K562 (cell line): ENCODE data around the gene DNASE1L1. TPM values are rescaled to one million over a fixed set of nuclear protein-coding genes. Genes with fewer than 3 reads are reported as not detected.
A peak's percentile ranks its signal among the peaks of the same experiment; 100 is the strongest.

Experiments used
- CCNT2 ChIP-seq: IDR thresholded peaks from 2 replicates; pipeline ENCODE4 v1.6.1; 2011; ENCODE audit warnings: borderline replicate concordance, low read depth, mild to moderate bottlenecking, moderate library complexity, mixed read lengths, low read length; ENCODE audit not compliant: insufficient read length; ENCODE audit errors: extremely low read depth
- CSDE1 ChIP-seq, 2 experiments: fragments of 450-650 bp; IDR thresholded peaks; 2 replicates each; pipeline ENCODE4 v1.6.1; 2016; ENCODE audit warnings: mild to moderate bottlenecking in 1 of 2
- DDX20 ChIP-seq: fragments of 450-650 bp; IDR thresholded peaks from 2 replicates; pipeline ENCODE4 v1.6.1; 2016; ENCODE audit warnings: missing genetic modification characterization, low read depth, mild to moderate bottlenecking, missing compliant biosample characterization, moderate library complexity
- ETV6 ChIP-seq, 3 experiments: fragments of 150-350 bp in 1 of 3; sonication (generic) in 1 of 3; formaldehyde crosslinking in 1 of 3; IDR thresholded peaks; 2 replicates each; pipeline versions ENCODE4 v1.6.1 to v1.8.0; 2014 to 2022; ENCODE audit warnings: borderline replicate concordance in 2 of 3, low read depth in 2 of 3, antibody characterized with exemption in 1 of 3, low read length in 1 of 3, mild to moderate bottlenecking in 1 of 3, missing genetic modification reagents in 1 of 3
- GABPB1 ChIP-seq: sonication (generic); formaldehyde crosslinking; IDR thresholded peaks from 2 replicates; pipeline ENCODE4 v1.8.0; 2022; ENCODE audit warnings: mild to moderate bottlenecking, missing genetic modification reagents
- GTF2A2 ChIP-seq: IDR thresholded peaks from 2 replicates; pipeline ENCODE4 v1.6.1; 2016; ENCODE audit warnings: mild to moderate bottlenecking, missing genetic modification characterization, missing compliant biosample characterization
- HDAC3 ChIP-seq: fragments of 450-650 bp; IDR thresholded peaks from 2 replicates; pipeline ENCODE4 v1.6.1; 2018; ENCODE audit warnings: borderline replicate concordance, mild to moderate bottlenecking, moderate library complexity; ENCODE audit not compliant: partially characterized antibody
- HLTF ChIP-seq: fragments of 450-650 bp; IDR thresholded peaks from 2 replicates; pipeline ENCODE4 v1.6.1; 2016
- HOXB6 ChIP-seq: fragments of 250-450 bp; sonication (Bioruptor Pico); IDR thresholded peaks from 2 replicates; pipeline ENCODE4 v1.5.1; 2022; ENCODE audit warnings: mild to moderate bottlenecking, borderline replicate concordance
- KDM1A ChIP-seq, 2 experiments: fragments of 450-650 bp; IDR thresholded peaks; 2 replicates each; pipeline ENCODE4 v1.6.1; 2016; ENCODE audit warnings: mild to moderate bottlenecking in 2 of 2
- KLF6 ChIP-seq: fragments of 250-450 bp; sonication (Bioruptor Pico); IDR thresholded peaks from 2 replicates; pipeline ENCODE4 v1.4.0; 2020; ENCODE audit warnings: mild to moderate bottlenecking, moderate library complexity, borderline replicate concordance
- MYC ChIP-seq, 2 experiments: fragments of 250-450 bp in 1 of 2; sonication (Bioruptor Pico) in 1 of 2; IDR thresholded peaks; 2 replicates each; pipeline versions ENCODE4 v1.5.1 to v1.6.1; 2012 to 2021; ENCODE audit warnings: low read depth in 2 of 2, borderline replicate concordance in 1 of 2, improper control_type of control experiment in 1 of 2, low read length in 1 of 2, mild to moderate bottlenecking in 1 of 2, moderate library complexity in 1 of 2
- NBN ChIP-seq: fragments of 450-650 bp; IDR thresholded peaks from 2 replicates; pipeline ENCODE4 v1.6.1; 2016; ENCODE audit warnings: low read depth, mild to moderate bottlenecking
- NEUROD1 ChIP-seq: fragments of 150-350 bp; IDR thresholded peaks from 2 replicates; pipeline ENCODE4 v1.6.1; 2014; ENCODE audit warnings: borderline replicate concordance, low read length, low read depth; ENCODE audit not compliant: partially characterized antibody
- NR2F6 ChIP-seq: fragments of 450-650 bp; formaldehyde crosslinking; IDR thresholded peaks from 2 replicates; pipeline ENCODE4 v1.4.0; 2020; ENCODE audit warnings: mild to moderate bottlenecking
- NRF1 ChIP-seq, 2 experiments: fragments of 450-650 bp; IDR thresholded peaks in 1 of 2; conservative IDR thresholded peaks in 1 of 2; 2 replicates each; pipeline ENCODE4 v1.6.1; 2014; ENCODE audit warnings: mild to moderate bottlenecking in 2 of 2
- PHB2 ChIP-seq: fragments of 450-650 bp; IDR thresholded peaks from 2 replicates; pipeline ENCODE4 v1.6.1; 2017; ENCODE audit warnings: low read depth
- PHF20 ChIP-seq: fragments of 450-650 bp; IDR thresholded peaks from 2 replicates; pipeline ENCODE4 v1.6.1; 2018; ENCODE audit not compliant: partially characterized antibody
- POLR2G ChIP-seq: fragments of 200-400 bp; formaldehyde crosslinking; IDR thresholded peaks from 2 replicates; pipeline ENCODE4 v1.6.1; 2017; ENCODE audit warnings: low read depth, mild to moderate bottlenecking, antibody characterized with exemption, low read length, moderate library complexity
- RB1 ChIP-seq: fragments of 450-650 bp; IDR thresholded peaks from 2 replicates; pipeline ENCODE4 v1.6.1; 2017; ENCODE audit warnings: low read depth, mild to moderate bottlenecking
- RFX1 ChIP-seq: fragments of 450-650 bp; IDR thresholded peaks from 2 replicates; pipeline ENCODE4 v1.6.1; 2016; ENCODE audit warnings: mild to moderate bottlenecking, moderate library complexity
- ZNF408 ChIP-seq: fragments of 250-450 bp; sonication (Bioruptor Pico); IDR thresholded peaks from 2 replicates; pipeline ENCODE4 v1.4.0; 2020; ENCODE audit warnings: low read depth, mild to moderate bottlenecking, moderate library complexity
- ZNF512 ChIP-seq: IDR thresholded peaks from 2 replicates; pipeline ENCODE4 v1.6.1; 2016; ENCODE audit warnings: missing genetic modification characterization, missing compliant biosample characterization
- polyA plus RNA-seq, 8 experiments: library from polyadenylated mRNA; depleted of rRNA in 4 of 8; stranded (reverse) in 5 of 8; unstranded in 3 of 8; fragments of >200 nt; fragmentation: Nextera tagmentation in 2 of 8; fragmentation: Illumina TruSeq in 1 of 8; extraction: Ambion mirVana in 2 of 8; extraction: Trizol in 1 of 8; gene quantifications; 2 replicates each; pipeline versions ENCODE4 v1.2.1 to v1.2.3, GENCODE V29; 2011 to 2014; ENCODE audit warnings: inconsistent platforms in 1 of 8, missing spikeins in 1 of 8
- total RNA-seq, 7 experiments: library from RNA; depleted of rRNA in 6 of 7; stranded (reverse); fragments of >200 nt in 6 of 7; fragmentation: Illumina TruSeq in 2 of 7; extraction: Trizol in 2 of 7; gene quantifications; 2 replicates each; pipeline versions ENCODE4 v1.2.1 to v1.2.3, GENCODE V29; 2011 to 2021; ENCODE audit warnings: low replicate concordance in 1 of 7
- TF ChIP-seq, protein P1 (sequence below): sonication (generic); formaldehyde crosslinking; IDR thresholded peaks from 2 replicates; pipeline ENCODE4 v1.8.1; 2023; ENCODE audit warnings: mild to moderate bottlenecking, missing genetic modification reagents

DNASE1L1 gene
- total and polyA plus RNA-seq, 9 of the 15 experiments (the other 6 are each of a cell fraction or from before 2014, with no cell fraction given): 0.73 to 12.6 (median 7.9) TPM

GRCh38 chrX:154368630-154369448, 40.2 kb downstream of the DNASE1L1 start (continued):
- TF ChIP-seq MYC (IDR thresholded peaks at IDR 0.05; ENCODE audit: low read depth, low read length) (peak; percentile 37; the same call in 1 of the 2 replicates), MYC (CRISPR knock-in tag; IDR thresholded peaks at IDR 0.05; ENCODE audit: borderline replicate concordance, low read depth) (no peak), CSDE1 (IDR thresholded peaks at IDR 0.05) (peak in 1 of 2 experiments; percentile 89; a peak in 2 of 4 replicates), NRF1 (conservative IDR thresholded peaks at IDR 0.05 in 1 of 2, IDR thresholded peaks at IDR 0.05 in 1 of 2) (0 out of 4 replicates have a peak, but pooled peaks of 1 of the 2 experiments have one; percentile 25), PHB2 (no peak), HOXB6 (no peak), GTF2A2 (no peak), DDX20 (tag) (no peak), KDM1A (IDR thresholded peaks at IDR 0.05) (peak in 1 of 2 experiments; percentile 54; a peak in 3 of 4 replicates), CCNT2 (peak; percentile 28), HDAC3 (no peak), ZNF512 (no peak), PHF20 (no peak), NBN (no peak), NEUROD1 (peak; percentile 23), GABPB1 (CRISPR knock-in tag) (peak; percentile 56; the same call in 1 of the 2 replicates), ZNF408 (CRISPR knock-in tag) (no peak), RFX1 (peak; percentile 98), HLTF (no peak), NR2F6 (no peak), POLR2G (peak; percentile 82), RB1 (peak; percentile 40; the same call in 1 of the 2 replicates), ETV6 (IDR thresholded peaks at IDR 0.05; ENCODE audit: borderline replicate concordance in 1 of 2, low read depth in 2 of 2, low read length in 1 of 2) (no peak; a peak in 1 of 4 replicates), ETV6 (CRISPR knock-in tag; IDR thresholded peaks at IDR 0.05; ENCODE audit: borderline replicate concordance) (no peak), KLF6 (CRISPR knock-in tag) (no peak)
- TF ChIP-seq, protein P1, sequence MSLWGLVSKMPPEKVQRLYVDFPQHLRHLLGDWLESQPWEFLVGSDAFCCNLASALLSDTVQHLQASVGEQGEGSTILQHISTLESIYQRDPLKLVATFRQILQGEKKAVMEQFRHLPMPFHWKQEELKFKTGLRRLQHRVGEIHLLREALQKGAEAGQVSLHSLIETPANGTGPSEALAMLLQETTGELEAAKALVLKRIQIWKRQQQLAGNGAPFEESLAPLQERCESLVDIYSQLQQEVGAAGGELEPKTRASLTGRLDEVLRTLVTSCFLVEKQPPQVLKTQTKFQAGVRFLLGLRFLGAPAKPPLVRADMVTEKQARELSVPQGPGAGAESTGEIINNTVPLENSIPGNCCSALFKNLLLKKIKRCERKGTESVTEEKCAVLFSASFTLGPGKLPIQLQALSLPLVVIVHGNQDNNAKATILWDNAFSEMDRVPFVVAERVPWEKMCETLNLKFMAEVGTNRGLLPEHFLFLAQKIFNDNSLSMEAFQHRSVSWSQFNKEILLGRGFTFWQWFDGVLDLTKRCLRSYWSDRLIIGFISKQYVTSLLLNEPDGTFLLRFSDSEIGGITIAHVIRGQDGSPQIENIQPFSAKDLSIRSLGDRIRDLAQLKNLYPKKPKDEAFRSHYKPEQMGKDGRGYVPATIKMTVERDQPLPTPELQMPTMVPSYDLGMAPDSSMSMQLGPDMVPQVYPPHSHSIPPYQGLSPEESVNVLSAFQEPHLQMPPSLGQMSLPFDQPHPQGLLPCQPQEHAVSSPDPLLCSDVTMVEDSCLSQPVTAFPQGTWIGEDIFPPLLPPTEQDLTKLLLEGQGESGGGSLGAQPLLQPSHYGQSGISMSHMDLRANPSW: 0 out of 2 replicates have a peak, but pooled peaks have one; percentile 58
